Measurements from ENCODE around the gene SHROOM4. TPM values are rescaled to one million over a fixed set of nuclear protein-coding genes. Genes with fewer than 3 reads are reported as not detected.

SHROOM4 gene
- total and polyA plus RNA-seq, 2 of the 13 experiments (the other 11 are each of a cell fraction or from before 2014, with no cell fraction given): 0.08 to 0.18 TPM

GRCh38 chrX:50852524-50852923 is 38.5 kb upstream of the SHROOM4 start (continued):
- TF ChIP-seq SNAPC5 (CRISPR knock-in tag; IDR thresholded peaks at IDR 0.05; ENCODE audit: borderline replicate concordance): no peak
- TF ChIP-seq DMTF1 (CRISPR knock-in tag; IDR thresholded peaks at IDR 0.05): no peak

- POLR2A ChIA-PET: no interaction called here
Measured at GRCh38 chrX:50842221-50842620, 28.2 kb upstream of the SHROOM4 start.

More at GRCh38 chrX:50842221-50842620, 28.2 kb upstream of the SHROOM4 start:
- WGBS (ENCODE audit: low lambda C conversion rate): 25% methylated on average over 4 of the region's 4 CpGs
- H3K4me3 ChIP-seq (replicated peaks in 1 of 3; ENCODE audit: insufficient read depth in 1 of 3, low read depth in 2 of 3, low read length in 3 of 3): no peak overlapping the region
- no peaks in the 10 kb centered on the region for H3K9me3 ChIP-seq (ENCODE audit: low read length)
- CTCF ChIA-PET (ENCODE audit: low intra/inter-chr PET ratio, low total read pairs): no interaction called here
- FAIRE-seq (no peak), DNase-seq (ENCODE audit: low spot score) (no peak), ATAC-seq (no peak)
- no peak for TF ChIP-seq ZNF781 (CRISPR knock-in tag; IDR thresholded peaks at IDR 0.05; ENCODE audit: borderline replicate concordance, not compliant biosample characterization)
- TF ChIP-seq MNT (IDR thresholded peaks at IDR 0.05): no peak
- TF ChIP-seq CEBPB (IDR thresholded peaks at IDR 0.05; ENCODE audit: borderline replicate concordance, low read depth, low read length): no peak
- H2AFZ ChIP-seq (ENCODE audit: low read length): no peak overlapping the region
- H4K20me1 ChIP-seq (ENCODE audit: insufficient read depth, low read length): no peaks in the 10 kb centered on the region
- no peak overlapping the region for H3K4me2 ChIP-seq (ENCODE audit: low read depth, low read length)
- intact Hi-C loops (cut with micrococcal nuclease; ENCODE audit: unreplicated experiment) (no loop called here), in situ Hi-C loops (cut with HindIII; ENCODE audit: extremely low pct_ligation_motif_present, low pct_unique_long_range_greater_than_20kb) (no loop called here)
- H3K9ac ChIP-seq (ENCODE audit: insufficient read depth, low read depth, low read length): no peak overlapping the region
- H3K4me1 ChIP-seq (ENCODE audit: insufficient read depth, low read length): no peaks in the 10 kb centered on the region
- H3K36me3 ChIP-seq (replicated peaks in 1 of 2; ENCODE audit: control insufficient read depth in 1 of 2, insufficient read depth in 2 of 2, low read length in 2 of 2): no peaks in the 10 kb centered on the region
- no peak overlapping the region for H3K27ac ChIP-seq (ENCODE audit: extremely low read length, insufficient read depth, low read length)
- no peaks in the 10 kb centered on the region for H3K27me3 ChIP-seq (ENCODE audit: control insufficient read depth in 1 of 2, insufficient read depth in 2 of 2, low read length in 2 of 2)
- no TSS peak for BruUV-seq (replicated peaks)
- H3K79me2 ChIP-seq (ENCODE audit: insufficient read depth, low read length): no peaks in the 10 kb centered on the region

All from HepG2 (cell line).